Stimulated activated naive CD8-positive, alpha-beta T cell treated with anti-CD3 and anti-CD28 coated beads, Interleukin-15, Interleukin-2, amounts not matched to agents 100 U/mL and 50 U/mL, for 24 hours (primary cell): Measurements from ENCODE around the gene PLCL2.
"Not testable (repeated sequence)": the region's sequence is repeated elsewhere in the genome, so short reads cannot be mapped to it uniquely, and the experiment has no call there.

ENCODE experiments used
- ATAC-seq: fragments of 150-1000 bp; cut with Tn5 transposase; one replicate; pipeline ENCODE4 v1.10.0; 2021
- DNase-seq: peaks from one replicate; pipeline ENCODE4 v3.0.0; 2021

Gene PLCL2

DNA sequence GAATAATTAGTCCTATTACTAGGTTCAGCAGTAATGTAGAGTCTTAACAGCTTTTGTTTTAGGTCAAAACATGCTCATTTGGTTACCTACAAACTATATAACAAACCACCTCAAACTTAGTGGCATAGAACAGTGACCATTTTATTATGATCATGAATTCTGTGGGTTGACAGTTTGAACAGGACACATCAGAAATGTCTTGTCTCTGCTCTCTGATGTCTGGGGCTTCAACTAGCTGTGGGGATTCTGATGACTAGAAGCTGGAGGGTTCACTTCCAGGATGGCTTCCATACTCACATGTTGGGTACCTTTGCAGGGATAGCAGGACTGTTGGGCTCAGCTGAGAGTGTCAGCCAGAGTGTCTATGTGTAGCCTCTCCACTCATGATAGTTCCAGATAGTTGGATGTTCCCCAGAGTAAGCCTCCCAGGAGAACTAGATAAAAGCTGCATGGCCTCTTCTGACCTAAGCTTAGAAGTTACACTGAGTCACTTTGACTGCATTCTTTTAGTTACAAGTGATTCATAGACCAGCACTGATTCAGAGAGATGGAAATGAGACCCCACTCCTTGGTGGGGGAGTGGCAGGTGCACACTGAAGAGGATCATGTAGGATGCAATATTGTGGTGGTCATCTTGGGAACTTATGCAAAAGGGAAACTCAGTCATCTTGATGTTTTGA is 32.6 kb downstream of the PLCL2 start:
- ATAC-seq = peak; percentile 88
- DNase-seq = no peak

- ATAC-seq = no peak
Observed at GRCh38 chr3:16917980-16918682, 33.4 kb downstream of the PLCL2 start.

DNA sequence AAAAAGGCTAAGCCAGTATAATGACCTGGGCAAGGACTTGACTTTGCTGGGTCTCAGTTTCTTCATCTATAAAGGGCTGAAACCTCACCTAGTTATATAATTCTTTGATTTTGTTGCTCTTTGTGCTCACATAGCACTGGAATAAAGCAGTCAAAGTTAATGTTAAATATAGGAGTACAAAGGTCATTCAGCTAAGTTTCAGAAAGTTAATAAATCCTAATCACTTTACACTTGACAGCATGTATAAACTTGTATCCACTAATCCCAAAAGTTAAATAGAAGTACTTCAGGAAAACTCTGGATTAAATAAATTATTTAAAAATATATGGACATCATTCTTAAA is 33.9 kb downstream of the PLCL2 start:
- ATAC-seq (no peak), DNase-seq (no peak)

More at GRCh38 chr3:16917980-16918682, 33.4 kb downstream of the PLCL2 start:
- DNase-seq = no peak

GRCh38 chr3:16923112-16923511 is 38.4 kb downstream of the PLCL2 start:
- DNase-seq (no peak), ATAC-seq (no peak)

DNA sequence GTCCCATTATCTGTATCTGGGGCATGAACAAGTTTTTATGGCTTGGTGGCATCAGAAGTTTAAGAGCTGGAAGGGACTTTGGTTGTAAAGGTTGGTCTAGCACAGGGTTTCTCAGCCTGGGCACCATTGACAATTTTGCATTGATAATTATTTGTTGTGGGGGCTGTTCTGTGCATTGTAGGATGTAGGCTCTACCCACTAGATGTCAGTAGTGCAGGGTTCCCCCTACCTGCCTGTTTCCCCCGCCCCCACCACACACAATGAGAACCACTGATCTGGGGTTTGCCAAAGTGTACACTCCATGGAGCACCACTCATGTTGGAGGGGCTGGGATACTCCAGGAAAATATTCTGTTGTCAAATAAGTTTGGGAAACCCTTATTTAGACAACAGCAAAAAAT is 42.7 kb downstream of the PLCL2 start:
- DNase-seq (peak; percentile 28), ATAC-seq (peak; percentile 77)

- DNase-seq = no peak
- ATAC-seq = no peak
Observed at GRCh38 chr3:16928386-16929132, 43.8 kb downstream of the PLCL2 start.

DNA sequence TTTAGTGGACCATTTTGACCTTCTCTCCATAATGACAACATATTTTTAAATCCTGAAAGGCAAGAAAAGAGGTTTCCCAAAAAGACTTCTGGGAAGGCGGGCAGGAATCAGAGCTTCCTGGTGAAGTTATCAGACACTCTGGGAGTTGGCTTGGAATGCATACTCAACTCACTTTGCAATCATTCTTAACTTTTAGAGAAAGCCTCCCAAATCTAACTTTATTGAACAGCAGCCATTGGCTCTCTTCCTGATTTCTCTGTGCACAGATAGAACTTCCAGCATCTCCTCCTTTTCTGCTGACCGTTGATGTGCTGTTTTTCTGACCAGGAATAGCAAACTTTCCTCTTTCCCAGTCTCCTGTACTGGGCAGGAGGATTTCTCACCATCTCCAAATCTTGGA is 44.6 kb downstream of the PLCL2 start:
- DNase-seq = no peak
- no peak for ATAC-seq

DNA sequence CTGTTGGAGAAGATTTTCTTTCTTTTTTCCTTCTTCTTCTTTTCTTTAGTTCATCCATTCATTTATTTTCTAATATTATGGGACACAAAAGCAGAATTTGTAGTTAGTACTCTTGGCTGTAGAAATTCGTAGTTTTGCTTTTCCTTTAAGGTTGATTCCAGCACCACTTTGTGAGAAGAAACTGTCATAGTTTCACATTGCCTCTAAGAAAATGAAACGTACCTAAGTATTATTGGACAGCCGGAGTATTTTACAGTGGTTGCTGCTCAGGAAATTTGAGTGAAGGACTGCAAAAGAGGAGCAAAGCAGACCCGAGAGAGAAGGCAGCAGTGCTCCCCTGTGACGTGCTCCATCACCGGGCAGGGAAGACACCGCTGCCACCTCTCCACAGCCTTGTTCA is 48.1 kb downstream of the PLCL2 start:
- no peak for DNase-seq
- no peak for ATAC-seq

DNA sequence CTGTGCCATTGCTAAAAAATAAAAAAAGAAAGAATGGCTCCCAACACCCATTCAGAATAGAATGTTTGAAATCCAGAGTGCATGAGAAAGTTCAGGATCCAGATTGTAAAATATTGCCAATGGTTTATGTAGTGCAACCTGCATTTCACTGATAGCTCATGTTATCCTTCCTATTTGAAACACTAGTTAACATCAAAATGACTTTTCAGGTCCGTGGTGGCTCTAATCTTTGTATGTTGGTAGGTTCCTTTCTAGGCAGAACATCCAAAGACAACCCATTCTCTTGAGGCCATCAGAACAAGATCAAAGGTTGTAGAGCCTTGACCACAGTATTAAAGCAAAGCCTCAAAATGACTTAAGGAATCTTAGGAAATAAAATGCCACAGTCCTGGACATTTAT is 51.0 kb downstream of the PLCL2 start:
- ATAC-seq (no peak), DNase-seq (no peak)

DNA sequence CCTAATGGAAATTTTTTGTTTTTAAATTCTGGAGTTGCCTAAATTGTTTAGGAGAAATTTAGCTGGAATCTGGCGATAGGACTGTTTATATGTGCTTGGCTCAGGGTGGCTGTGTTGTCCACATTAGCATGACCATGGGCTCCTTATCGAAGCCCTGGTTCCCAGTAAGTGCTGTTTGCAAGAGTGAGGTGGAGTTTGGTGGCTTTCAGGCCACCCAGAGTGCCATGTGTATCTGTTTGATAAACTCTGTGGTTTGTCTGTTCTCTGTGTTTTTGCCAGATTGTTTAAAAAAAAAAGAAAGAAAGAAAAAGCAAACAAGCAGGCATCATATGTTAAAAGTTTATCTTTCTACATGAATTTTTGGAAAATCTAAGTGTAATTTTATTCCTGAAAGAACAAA is 51.5 kb downstream of the PLCL2 start:
- ATAC-seq = peak; percentile 48
- DNase-seq = no peak

DNA sequence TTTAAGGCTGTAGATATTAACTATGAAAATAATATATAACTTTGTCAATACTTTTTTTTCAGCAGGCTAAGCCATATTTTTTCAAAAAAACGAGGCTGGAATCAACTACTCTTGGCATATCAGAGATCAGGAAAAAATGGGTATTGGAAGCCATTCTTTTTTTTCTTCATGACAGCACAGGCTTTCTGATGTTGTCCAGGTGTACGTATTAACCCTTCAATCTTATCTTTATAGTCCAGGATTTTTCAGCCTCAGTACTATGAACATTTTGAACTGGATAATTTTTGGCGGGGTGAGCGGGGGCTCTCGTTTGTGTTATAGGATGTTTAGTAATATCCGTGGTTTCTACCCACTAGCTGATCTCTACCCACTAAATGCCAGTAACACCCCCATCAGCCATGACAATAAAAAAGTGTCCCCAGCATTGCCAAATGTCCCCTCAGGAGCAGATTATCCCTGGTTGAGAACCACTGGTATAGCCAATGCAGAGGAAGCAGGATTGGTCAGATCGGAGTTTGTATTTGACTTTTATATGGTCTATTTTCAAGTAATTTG is 52.0 kb downstream of the PLCL2 start:
- DNase-seq (no peak), ATAC-seq (no peak)

DNA sequence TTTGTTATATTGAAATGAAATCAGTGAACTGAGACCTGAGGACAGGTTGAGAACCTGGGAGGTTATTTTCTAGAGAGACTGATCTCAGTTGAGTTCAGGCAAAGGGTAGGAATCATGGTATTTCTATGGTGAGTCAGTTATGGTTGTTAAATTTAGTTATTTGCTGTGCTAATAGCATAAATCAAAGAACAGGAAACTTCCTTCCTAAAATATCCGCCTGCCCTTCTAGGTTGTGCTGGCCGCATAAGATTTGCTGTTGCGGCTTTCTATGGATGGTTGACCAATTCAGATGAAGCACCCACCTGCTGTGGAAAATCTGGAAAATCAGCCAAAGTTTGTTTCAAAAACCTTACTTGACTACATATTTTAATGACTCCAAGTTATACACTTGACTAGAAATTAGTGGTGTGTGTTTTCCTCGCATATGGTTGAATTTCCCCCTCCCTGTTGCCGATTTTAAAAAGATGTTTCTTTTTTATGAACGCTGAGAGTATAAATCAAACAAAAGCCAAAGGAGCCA is 52.6 kb downstream of the PLCL2 start:
- ATAC-seq (no peak), DNase-seq (no peak)

DNA sequence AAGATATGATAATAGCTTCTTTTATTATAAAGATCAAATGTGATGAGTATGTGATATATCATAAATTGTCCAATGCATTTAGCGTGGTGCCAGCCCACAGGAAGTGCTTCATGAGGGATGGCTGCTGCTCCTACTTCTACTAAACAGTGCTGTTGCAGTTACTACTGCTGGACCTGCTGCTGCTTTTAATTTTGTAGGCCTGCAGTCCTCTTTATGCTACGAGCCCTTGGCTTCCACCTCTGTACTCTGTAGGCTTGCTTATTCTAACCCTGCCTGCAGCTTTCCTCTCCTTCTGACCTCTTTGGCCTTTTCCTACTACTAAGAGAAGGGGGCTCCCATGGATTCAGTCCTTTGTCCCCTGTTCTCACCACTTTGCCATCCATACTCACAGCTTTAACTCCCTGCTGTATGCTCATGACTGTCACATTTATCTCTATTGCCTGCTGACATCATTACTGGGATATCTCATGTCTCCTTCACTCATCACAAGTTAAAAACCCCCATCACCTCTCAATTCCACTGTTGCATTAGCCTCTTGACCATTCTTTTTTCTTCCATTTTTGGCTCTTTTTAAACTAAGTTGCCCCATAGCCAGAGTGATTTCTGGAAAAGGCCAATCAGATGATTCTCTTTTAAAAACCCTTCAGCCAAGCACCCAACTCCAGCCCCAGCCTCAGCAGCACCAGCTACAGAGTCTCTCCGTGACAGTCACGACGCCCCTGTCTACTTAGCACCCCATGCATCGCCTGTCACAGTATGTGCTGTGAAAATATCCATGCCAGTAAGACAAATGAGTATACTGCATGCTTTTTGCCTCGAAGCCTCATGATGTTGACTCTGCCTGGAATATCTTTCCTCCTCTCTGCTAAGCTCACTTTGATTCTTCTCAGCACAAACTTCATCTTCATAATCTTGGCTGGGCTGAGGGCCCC is 56.3 kb downstream of the PLCL2 start:
- no peak for DNase-seq
- no peak for ATAC-seq

- ATAC-seq = no peak
- no peak for DNase-seq
Observed at GRCh38 chr3:16942955-16943354, 58.2 kb downstream of the PLCL2 start.

- no peak for ATAC-seq
- DNase-seq = no peak
Observed at GRCh38 chr3:16943857-16944256, 59.1 kb downstream of the PLCL2 start.

DNA sequence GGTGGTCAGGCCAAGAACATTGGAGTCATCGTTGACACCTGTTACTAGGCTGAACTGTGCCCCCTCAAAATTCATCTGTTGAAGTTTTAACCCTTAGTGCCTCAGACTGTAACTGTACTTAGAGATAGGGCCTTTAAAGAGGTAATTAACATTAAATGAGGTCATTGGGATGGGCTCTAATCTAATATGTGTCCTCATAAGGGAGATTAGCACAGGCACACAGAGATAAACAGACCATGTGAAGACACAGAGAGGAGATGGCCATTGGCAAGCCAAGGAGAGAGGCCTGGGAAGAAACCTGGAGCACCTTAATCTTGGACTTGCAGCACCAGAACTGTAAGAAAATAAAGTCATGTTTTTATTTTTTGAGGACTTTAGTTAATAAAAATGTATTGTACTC is 59.6 kb downstream of the PLCL2 start:
- no peak for ATAC-seq
- DNase-seq = no peak

- no peak for ATAC-seq
- DNase-seq = no peak
Observed at GRCh38 chr3:16945330-16945729, 60.6 kb downstream of the PLCL2 start.

- DNase-seq = no peak
- ATAC-seq = no peak
Observed at GRCh38 chr3:16950282-16950681, 65.5 kb downstream of the PLCL2 start.

- no peak for ATAC-seq
Observed at GRCh38 chr3:16950845-16951244, 66.1 kb downstream of the PLCL2 start.

DNA sequence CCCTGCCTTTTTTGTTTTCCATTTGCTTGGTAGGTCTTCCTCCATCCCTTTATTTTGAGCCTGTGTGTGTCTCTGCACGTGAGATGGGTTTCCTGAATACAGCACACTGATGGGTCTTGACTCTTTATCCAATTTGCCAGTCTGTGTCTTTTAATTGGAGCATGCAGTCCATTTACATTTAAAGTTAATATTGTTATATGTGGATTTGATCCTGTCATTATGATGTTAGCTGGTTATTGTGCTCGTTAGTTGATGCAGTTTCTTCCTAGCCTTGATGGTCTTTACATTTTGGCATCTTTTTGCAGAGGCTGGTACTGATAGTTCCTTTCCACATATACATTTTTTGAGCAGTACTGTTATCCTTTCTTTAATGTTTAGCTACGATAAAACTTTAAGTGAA is 73.1 kb downstream of the PLCL2 start:
- not testable (repeated sequence) for ATAC-seq, DNase-seq

More at GRCh38 chr3:16950845-16951244, 66.1 kb downstream of the PLCL2 start:
- DNase-seq = no peak

DNA sequence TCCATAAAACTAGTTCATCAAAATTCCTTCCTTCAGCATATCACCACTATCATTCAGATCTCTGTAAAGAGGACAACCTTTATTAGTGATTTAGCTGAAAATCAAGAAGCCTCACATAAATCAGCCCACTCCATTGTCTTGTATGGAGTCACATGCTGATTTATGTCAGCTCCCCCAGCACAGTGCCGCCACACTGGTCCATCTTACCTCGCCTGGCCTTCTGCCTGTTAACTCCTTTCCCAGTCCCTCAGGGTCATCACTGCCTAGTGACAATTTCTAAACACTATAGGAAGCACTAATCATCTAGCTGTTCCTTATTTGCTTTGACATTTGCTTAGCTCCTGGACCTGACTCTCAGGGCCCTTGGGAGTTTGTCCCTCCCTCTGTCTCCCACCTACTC is 75.4 kb downstream of the PLCL2 start:
- ATAC-seq (no peak), DNase-seq (no peak)
